LNCAP (cell line): Measurements from ENCODE around the gene TMPRSS5.

ENCODE experiments used
- CTCF ChIP-seq: fragments of 450-650 bp; IDR thresholded peaks from 2 replicates; pipeline ENCODE4 v1.5.1; 2017; ENCODE audit warnings: mild to moderate bottlenecking

Gene TMPRSS5

GRCh38 chr11:113645593-113646349 lies 60.3 kb downstream of the TMPRSS5 start:
- TF ChIP-seq CTCF = no peak

DNA sequence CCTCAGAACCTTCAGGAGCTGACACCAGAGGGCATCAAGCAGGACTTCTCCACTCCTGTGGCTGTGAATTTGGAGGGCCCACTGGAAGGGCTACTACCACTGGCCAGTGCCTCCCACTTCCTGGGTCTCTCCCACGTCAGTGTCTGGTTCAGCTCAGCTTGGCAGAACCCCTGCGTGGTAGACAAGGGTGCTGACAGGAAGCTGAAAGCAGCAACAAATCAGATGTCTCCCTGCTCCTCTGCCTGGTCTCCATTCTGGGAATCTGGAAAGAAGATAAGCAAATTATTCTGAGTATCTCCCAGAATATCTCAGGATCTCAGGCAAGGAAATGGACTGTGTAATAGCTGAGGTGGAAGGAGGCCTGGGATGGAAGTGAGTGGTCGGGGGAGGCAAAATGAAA lies 61.5 kb downstream of the TMPRSS5 start:
- no peak for TF ChIP-seq CTCF

DNA sequence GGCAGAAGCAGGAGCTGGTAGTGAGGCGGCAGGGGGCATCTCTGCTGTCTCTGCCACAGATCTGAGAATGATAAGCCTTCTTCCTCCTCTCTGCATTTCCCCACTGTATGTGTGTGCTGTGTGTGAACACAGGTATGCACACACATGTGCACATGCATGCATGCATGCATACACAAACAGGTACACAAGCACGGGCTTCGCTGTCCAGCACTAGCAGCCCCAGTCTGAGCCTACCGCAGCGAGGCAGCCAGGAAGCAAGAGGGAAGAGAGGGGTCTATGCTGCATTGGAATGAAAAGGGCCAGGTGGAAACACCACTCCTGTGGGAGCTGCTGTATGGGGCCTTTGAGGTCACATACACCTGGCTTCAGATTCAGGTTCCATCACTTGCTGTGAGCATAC lies 62.4 kb downstream of the TMPRSS5 start:
- TF ChIP-seq CTCF = no peak

GRCh38 chr11:113643006-113643585 lies 63.0 kb downstream of the TMPRSS5 start:
- TF ChIP-seq CTCF = no peak

DNA sequence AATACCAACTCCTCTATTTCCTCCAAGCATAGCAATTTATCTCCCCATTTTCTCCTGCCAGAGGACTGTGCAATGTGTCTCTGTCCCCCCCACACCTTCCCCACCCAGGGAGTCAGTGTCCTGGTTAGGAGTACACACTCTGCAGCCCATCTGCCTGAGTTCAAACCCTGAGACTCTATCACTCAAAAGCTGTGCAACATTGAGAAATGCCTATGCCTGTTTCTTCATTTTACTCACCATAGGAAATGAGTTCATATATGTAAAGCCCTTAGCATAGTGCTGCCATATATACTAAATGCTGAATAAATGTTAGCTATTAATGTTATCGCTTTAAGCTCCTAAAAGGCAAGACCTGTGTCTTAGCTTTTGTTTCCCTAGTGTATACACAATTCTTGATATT lies 64.0 kb downstream of the TMPRSS5 start:
- TF ChIP-seq CTCF = no peak

DNA sequence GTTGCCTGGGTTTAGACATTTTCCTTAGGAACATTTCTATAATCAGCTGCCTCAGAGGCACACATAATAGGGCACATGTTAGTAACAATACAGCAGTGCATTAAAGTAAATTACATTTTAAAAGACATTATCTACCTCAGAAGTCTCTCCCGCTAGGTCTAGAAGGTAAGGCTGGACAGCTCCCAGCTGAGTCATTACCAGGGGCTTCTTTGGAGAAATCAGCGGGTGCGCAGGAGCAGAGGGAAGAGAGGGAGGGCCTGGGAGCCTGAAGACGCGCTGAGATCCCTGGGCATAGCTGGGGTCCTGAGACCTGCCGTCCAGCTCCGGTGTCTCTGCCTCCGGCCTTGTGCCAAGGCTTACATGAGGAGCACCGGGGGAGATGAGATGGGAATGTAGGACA lies 67.7 kb downstream of the TMPRSS5 start:
- no peak for TF ChIP-seq CTCF

- no peak for TF ChIP-seq CTCF
Observed at GRCh38 chr11:113637636-113638035, 68.5 kb downstream of the TMPRSS5 start.
